Spleen (tissue), 11 donors: Measurements from ENCODE around the gene PRMT2. TPM values are rescaled to one million over a fixed set of nuclear protein-coding genes. Genes with fewer than 3 reads are reported as not detected.

ENCODE experiments used
- DNase-seq: peaks from one replicate; pipeline ENCODE4 v3.0.0-alpha.2; 2020
- H3K27ac ChIP-seq, 8 donors: fragments of 200-600 bp; sonication (generic) in 7 of 8; 1 replicate in 4 of 8; 2 replicates in 4 of 8; pipeline versions ENCODE4 v1.5.0 to v1.8.0; 2016 to 2021; ENCODE audit warnings: inconsistent platforms in 4 of 8, mild to moderate bottlenecking in 4 of 8, moderate library complexity in 1 of 8
- H3K27me3 ChIP-seq, 7 donors: fragments of 200-600 bp; sonication (generic) in 6 of 7; replicated peaks in 1 of 7; 1 replicate in 4 of 7; 2 replicates in 3 of 7; pipeline versions ENCODE4 v1.5.0 to v1.8.0; 2016 to 2021; ENCODE audit warnings: inconsistent platforms in 3 of 7, mild to moderate bottlenecking in 1 of 7
- H3K36me3 ChIP-seq, 6 donors: fragments of 200-600 bp; sonication (generic) in 5 of 6; 1 replicate in 4 of 6; 2 replicates in 2 of 6; pipeline versions ENCODE4 v1.5.0 to v1.8.0; 2016 to 2021; ENCODE audit warnings: inconsistent platforms in 2 of 6
- H3K4me1 ChIP-seq, 6 donors: fragments of 200-600 bp; sonication (generic) in 5 of 6; 1 replicate in 3 of 6; 2 replicates in 3 of 6; pipeline versions ENCODE4 v1.5.0 to v1.8.0; 2016 to 2021; ENCODE audit warnings: inconsistent platforms in 3 of 6
- H3K4me3 ChIP-seq, 8 donors: fragments of 200-600 bp; sonication (generic) in 7 of 8; 1 replicate in 4 of 8; 2 replicates in 4 of 8; pipeline versions ENCODE4 v1.5.0 to v1.8.0; 2016 to 2021; ENCODE audit warnings: inconsistent platforms in 4 of 8, mild to moderate bottlenecking in 4 of 8, moderate library complexity in 2 of 8
- H3K9me3 ChIP-seq, 8 donors: fragments of 200-600 bp; sonication (generic) in 7 of 8; 1 replicate in 4 of 8; 2 replicates in 4 of 8; pipeline versions ENCODE4 v1.5.0 to v1.8.0; 2016 to 2021; ENCODE audit warnings: inconsistent platforms in 4 of 8
- POLR2A ChIP-seq, 3 donors: fragments of 450-650 bp; IDR thresholded peaks; one replicate each; pipeline ENCODE4 v1.5.1; 2017; ENCODE audit warnings: antibody characterized with exemption in 3 of 3, mild to moderate bottlenecking in 1 of 3
- POLR2AphosphoS5 ChIP-seq, 3 donors: sonication (generic); formaldehyde crosslinking; IDR thresholded peaks; one replicate each; pipeline ENCODE4 v1.5.1; 2017; ENCODE audit warnings: antibody characterized with exemption in 3 of 3
- WGBS, 5 donors: extraction: QIAGEN DNeasy Blood & Tissue Kit in 3 of 5; methylation state at CpG; one replicate each; pipeline versions ENCODE4 v1.1.5 to v1.1.7; 2013 to 2018; 5-methylcytosine and 5-hydroxymethylcytosine counted together
- intact Hi-C: fragments of 100-400 bp; cut with DNase I; formaldehyde crosslinking; loops from one replicate; pipeline ENCODE4 v1.15.0; 2023; ENCODE audit warnings: low total_unique reads
- polyA plus RNA-seq, 3 donors: library from polyadenylated mRNA; stranded (reverse); fragments of 200-250 nt; gene quantifications; one replicate each; pipeline ENCODE4 v1.2.1, GENCODE V29; 2013
- total RNA-seq, 7 donors: library from RNA; depleted of rRNA in 3 of 7; stranded (reverse); fragments of >200 nt in 3 of 7; fragmentation: NEBNext Ultra II Directional in 4 of 7; extraction: Animal tissue kit (Norgen Biotek cat#: 25700) in 4 of 7; gene quantifications; one replicate each; pipeline versions ENCODE4 v1.1.0 to v1.2.1, GENCODE V29; 2016 to 2021
- TF ChIP-seq, protein P1 (sequence below), 11 experiments: fragments of 200-600 bp in 7 of 11; fragments of 450-650 bp in 4 of 11; sonication (generic) in 4 of 11; IDR thresholded peaks in 8 of 11; conservative IDR thresholded peaks in 3 of 11; 1 replicate in 7 of 11; 2 replicates in 4 of 11; pipeline versions ENCODE4 v1.4.0 to v1.8.0; 2016 to 2021; ENCODE audit warnings: antibody characterized with exemption in 11 of 11, inconsistent platforms in 4 of 11, mild to moderate bottlenecking in 1 of 11
- donor health status: healthy with polysubstance abuse.
- donor health status: DM: no; HTN: no; CAD: no; lungs with moderate emphysema.
- donor health status: DM: no; HTN: no; CAD: no.
- donor health status: Bipolar disorder and iron deficiency.
- donor health status: healthy.
- donor health status: DM: no; HTN: no; CAD: no.
- donor health status: DM: yes; HTN: yes; CAD: no.

The PRMT2 gene
- total and polyA plus RNA-seq, 10 donors, result 57.8 to 129 (median 103) TPM

GRCh38 chr21:46605767-46606426, 29.6 kb upstream of the PRMT2 start:
- peak overlapping the region in 7 of 8 donors; percentile 37 to 80 (median 64) for H3K27ac ChIP-seq
- peaks cover 0 to 12% (median 6%) of the 10 kb centered on the region in 8 donors for H3K9me3 ChIP-seq
- 45 to 62% (median 55%) methylated on average over 12 to 14 of the region's 14 CpGs for WGBS, 5 donors
- H3K27me3 ChIP-seq, result peaks cover 0 to 6% (median 0%) of the 10 kb centered on the region in 7 donors
- TF ChIP-seq, protein P1, sequence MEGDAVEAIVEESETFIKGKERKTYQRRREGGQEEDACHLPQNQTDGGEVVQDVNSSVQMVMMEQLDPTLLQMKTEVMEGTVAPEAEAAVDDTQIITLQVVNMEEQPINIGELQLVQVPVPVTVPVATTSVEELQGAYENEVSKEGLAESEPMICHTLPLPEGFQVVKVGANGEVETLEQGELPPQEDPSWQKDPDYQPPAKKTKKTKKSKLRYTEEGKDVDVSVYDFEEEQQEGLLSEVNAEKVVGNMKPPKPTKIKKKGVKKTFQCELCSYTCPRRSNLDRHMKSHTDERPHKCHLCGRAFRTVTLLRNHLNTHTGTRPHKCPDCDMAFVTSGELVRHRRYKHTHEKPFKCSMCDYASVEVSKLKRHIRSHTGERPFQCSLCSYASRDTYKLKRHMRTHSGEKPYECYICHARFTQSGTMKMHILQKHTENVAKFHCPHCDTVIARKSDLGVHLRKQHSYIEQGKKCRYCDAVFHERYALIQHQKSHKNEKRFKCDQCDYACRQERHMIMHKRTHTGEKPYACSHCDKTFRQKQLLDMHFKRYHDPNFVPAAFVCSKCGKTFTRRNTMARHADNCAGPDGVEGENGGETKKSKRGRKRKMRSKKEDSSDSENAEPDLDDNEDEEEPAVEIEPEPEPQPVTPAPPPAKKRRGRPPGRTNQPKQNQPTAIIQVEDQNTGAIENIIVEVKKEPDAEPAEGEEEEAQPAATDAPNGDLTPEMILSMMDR (IDR thresholded peaks at IDR 0.05 in 8 of 11, conservative IDR thresholded peaks at IDR 0.05 in 3 of 11), result no peak
- TF ChIP-seq POLR2AphosphoS5 (IDR thresholded peaks at IDR 0.05), result peak; percentile 49 to 74 (median 63)
- intact Hi-C loops, result no loop called here
- H3K4me1 ChIP-seq, result peaks cover 4 to 27% (median 18%) of the 10 kb centered on the region in 6 donors
- peak; percentile 90 for DNase-seq
- peak overlapping the region in 1 of 8 donors; percentile 26 for H3K4me3 ChIP-seq
- H3K36me3 ChIP-seq, result no peaks in the 10 kb centered on the region

- Histone ChIP-seq H3K27ac (peak overlapping the region in 7 of 8 donors; percentile 37 to 80 (median 64)), H3K4me3 (peak overlapping the region in 1 of 8 donors; percentile 26), H3K36me3 (no peaks in the 10 kb centered on the region), H3K27me3 (peaks cover 0 to 6% (median 0%) of the 10 kb centered on the region in 7 donors), H3K4me1 (peaks cover 4 to 27% (median 18%) of the 10 kb centered on the region in 6 donors), H3K9me3 (peaks cover 0 to 17% (median 12%) of the 10 kb centered on the region in 8 donors)
- intact Hi-C loops, result no loop called here
- no peak for TF ChIP-seq POLR2A (IDR thresholded peaks at IDR 0.05)
- no peak for TF ChIP-seq POLR2AphosphoS5 (IDR thresholded peaks at IDR 0.05)
- TF ChIP-seq, protein P1 (IDR thresholded peaks at IDR 0.05 in 8 of 11, conservative IDR thresholded peaks at IDR 0.05 in 3 of 11), result no peak
- DNase-seq, result no peak
- WGBS, 5 donors, result 29 to 59% (median 43%) methylated on average over 7 of the region's 7 CpGs
Measured at GRCh38 chr21:46606427-46606813, 29.1 kb upstream of the PRMT2 start.

DNA sequence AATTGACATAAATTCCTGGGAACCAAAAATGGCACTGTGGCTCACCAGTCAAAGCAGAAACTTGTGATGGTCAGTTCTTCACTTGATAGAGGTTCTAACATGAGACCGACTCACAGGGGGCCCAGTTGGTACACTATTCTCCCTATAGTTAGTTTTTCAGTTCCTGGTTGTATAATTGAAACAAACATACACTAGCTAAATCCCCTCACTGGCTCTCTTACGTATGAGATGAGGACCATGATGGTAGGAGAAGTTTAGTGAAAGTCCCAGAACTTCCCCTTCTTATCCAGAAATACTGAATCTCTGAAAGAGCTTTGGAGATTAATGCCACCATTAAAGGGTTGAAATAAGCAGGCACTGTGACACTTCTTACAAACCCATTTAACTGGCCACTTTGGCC, 27.8 kb upstream of the PRMT2 start:
- Histone ChIP-seq H3K36me3 (no peaks in the 10 kb centered on the region), H3K27ac (no peak overlapping the region), H3K27me3 (peaks cover 0 to 6% (median 0%) of the 10 kb centered on the region in 7 donors), H3K4me3 (no peak overlapping the region), H3K4me1 (peaks cover 4 to 27% (median 18%) of the 10 kb centered on the region in 6 donors), H3K9me3 (peaks cover 3 to 23% (median 15%) of the 10 kb centered on the region in 8 donors)
- TF ChIP-seq POLR2AphosphoS5 (IDR thresholded peaks at IDR 0.05), result no peak
- intact Hi-C loops, result no loop called here
- 70 to 80% (median 76%) methylated on average over 2 of the region's 2 CpGs for WGBS, 5 donors
- DNase-seq, result no peak

GRCh38 chr21:46608672-46609111, 26.8 kb upstream of the PRMT2 start:
- TF ChIP-seq POLR2AphosphoS5 (IDR thresholded peaks at IDR 0.05), result no peak
- TF ChIP-seq, protein P1 (IDR thresholded peaks at IDR 0.05 in 8 of 11, conservative IDR thresholded peaks at IDR 0.05 in 3 of 11), result no peak
- no peak for TF ChIP-seq POLR2A (IDR thresholded peaks at IDR 0.05)
- Histone ChIP-seq H3K4me3 (no peak overlapping the region), H3K27ac (no peak overlapping the region), H3K9me3 (peaks cover 3 to 23% (median 15%) of the 10 kb centered on the region in 8 donors), H3K36me3 (no peaks in the 10 kb centered on the region), H3K27me3 (peaks cover 0 to 6% (median 0%) of the 10 kb centered on the region in 7 donors), H3K4me1 (peaks cover 4 to 27% (median 18%) of the 10 kb centered on the region in 6 donors)
- 68 to 83% (median 78%) methylated on average over 3 of the region's 3 CpGs for WGBS, 5 donors
- DNase-seq, result no peak
- intact Hi-C loops, result no loop called here
